ENCODE results near the gene CNNM2.

CNNM2 gene

DNA sequence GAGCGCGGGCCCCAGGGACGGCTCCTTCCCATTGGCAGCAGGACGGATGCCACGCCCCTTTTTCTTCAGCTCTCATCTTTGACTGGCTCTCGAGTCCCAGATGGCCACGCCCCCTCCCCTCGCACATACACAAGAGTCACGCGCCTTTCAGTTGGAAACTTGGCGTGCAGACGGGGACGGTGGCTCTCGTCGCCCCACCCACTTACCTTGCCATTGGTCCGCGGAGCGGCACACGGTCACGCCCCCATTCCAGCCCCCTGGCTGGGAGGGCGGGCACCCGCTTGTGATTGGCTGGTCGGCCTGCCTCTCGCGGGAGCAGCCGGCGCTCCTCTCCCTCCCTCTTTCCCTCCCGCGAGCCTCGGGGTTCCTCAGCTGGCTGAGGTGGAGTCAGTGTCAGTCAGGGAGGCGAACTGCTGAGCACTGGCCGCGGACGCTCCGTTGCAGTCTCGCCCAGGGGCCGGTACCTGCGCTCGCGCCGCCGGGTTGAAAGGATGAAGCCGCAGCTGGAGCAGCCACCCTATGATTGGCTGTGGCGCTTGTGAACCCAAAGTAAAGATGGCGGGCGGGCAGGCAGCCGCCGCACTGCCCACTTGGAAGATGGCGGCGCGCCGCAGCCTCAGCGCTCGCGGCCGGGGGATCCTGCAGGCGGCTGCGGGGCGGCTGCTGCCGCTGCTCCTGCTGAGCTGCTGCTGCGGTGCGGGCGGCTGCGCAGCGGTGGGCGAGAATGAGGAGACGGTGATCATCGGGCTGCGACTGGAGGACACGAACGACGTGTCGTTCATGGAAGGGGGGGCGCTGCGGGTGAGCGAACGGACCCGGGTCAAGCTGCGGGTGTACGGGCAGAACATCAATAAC is at the start of gene CNNM2:
Gene CNNM2 (plus strand): TSS at position 333 of the 855 bp plus-strand sequence. CDS start 187 bp downstream, at position 520.
- Histone ChIP-seq H3K36me3 (ENCODE audit: control insufficient read depth in 5 of 5, insufficient read depth in 5 of 5, low read length in 5 of 5) (no peaks in the 10 kb centered on the region), H3K4me1 (ENCODE audit: control insufficient read depth in 5 of 5, insufficient read depth in 5 of 5, low read length in 5 of 5) (peaks cover 10 to 40% (median 33%) of the 10 kb centered on the region in 5 donors), H3K9me3 (ENCODE audit: control insufficient read depth in 5 of 5, low read length in 5 of 5) (no peaks in the 10 kb centered on the region), H3K27ac (ENCODE audit: low read depth, low read length) (peak within 1 kb of the TSS; percentile 69), H3K27me3 (ENCODE audit: control insufficient read depth in 5 of 5, insufficient read depth in 4 of 5, low read length in 5 of 5) (peaks cover 0 to 3% (median 0%) of the 10 kb centered on the region in 5 donors), H3K4me3 (ENCODE audit: low read depth in 1 of 5, low read length in 5 of 5) (peak within 1 kb of the TSS; percentile 69 to 99 (median 97)), H3K9ac (ENCODE audit: low read length in 5 of 5) (peak within 1 kb of the TSS in 4 of 5 donors; percentile 63 to 75 (median 66))

DNA sequence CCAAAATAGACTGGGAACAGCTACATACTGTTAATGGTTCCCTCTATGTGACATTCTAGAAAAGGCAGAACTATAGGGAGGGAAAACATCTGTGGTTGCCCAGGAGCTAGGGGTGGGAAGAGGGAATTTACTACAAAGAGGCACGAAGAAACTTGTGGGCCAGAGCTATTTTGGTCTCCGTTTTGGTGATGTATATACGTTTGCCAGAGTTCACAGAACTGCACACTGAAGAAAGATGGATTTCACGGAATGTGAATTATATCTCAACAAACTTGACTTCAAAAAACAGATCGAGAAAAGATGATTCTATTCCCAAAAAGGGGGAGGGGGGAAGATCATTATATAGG is 49.2 kb upstream of the CNNM2 start:
- peaks cover 0 to 5% (median 0%) of the 10 kb centered on the region in 5 donors for H3K36me3 ChIP-seq (ENCODE audit: control insufficient read depth in 5 of 5, insufficient read depth in 5 of 5, low read length in 5 of 5)
- no peak overlapping the region for H3K27ac ChIP-seq (ENCODE audit: low read depth, low read length)
- peaks cover 0 to 17% (median 15%) of the 10 kb centered on the region in 5 donors for H3K4me1 ChIP-seq (ENCODE audit: control insufficient read depth in 5 of 5, insufficient read depth in 5 of 5, low read length in 5 of 5)
- H3K9ac ChIP-seq (ENCODE audit: low read length in 5 of 5) = peak overlapping the region in 3 of 5 donors; percentile 51 to 62 (median 56)
- peak overlapping the region; percentile 50 to 82 (median 62) for H3K4me3 ChIP-seq (ENCODE audit: low read depth in 1 of 5, low read length in 5 of 5)
- peaks cover 0 to 14% (median 0%) of the 10 kb centered on the region in 5 donors for H3K27me3 ChIP-seq (ENCODE audit: control insufficient read depth in 5 of 5, insufficient read depth in 4 of 5, low read length in 5 of 5)
- no peaks in the 10 kb centered on the region for H3K9me3 ChIP-seq (ENCODE audit: control insufficient read depth in 5 of 5, low read length in 5 of 5)

DNA sequence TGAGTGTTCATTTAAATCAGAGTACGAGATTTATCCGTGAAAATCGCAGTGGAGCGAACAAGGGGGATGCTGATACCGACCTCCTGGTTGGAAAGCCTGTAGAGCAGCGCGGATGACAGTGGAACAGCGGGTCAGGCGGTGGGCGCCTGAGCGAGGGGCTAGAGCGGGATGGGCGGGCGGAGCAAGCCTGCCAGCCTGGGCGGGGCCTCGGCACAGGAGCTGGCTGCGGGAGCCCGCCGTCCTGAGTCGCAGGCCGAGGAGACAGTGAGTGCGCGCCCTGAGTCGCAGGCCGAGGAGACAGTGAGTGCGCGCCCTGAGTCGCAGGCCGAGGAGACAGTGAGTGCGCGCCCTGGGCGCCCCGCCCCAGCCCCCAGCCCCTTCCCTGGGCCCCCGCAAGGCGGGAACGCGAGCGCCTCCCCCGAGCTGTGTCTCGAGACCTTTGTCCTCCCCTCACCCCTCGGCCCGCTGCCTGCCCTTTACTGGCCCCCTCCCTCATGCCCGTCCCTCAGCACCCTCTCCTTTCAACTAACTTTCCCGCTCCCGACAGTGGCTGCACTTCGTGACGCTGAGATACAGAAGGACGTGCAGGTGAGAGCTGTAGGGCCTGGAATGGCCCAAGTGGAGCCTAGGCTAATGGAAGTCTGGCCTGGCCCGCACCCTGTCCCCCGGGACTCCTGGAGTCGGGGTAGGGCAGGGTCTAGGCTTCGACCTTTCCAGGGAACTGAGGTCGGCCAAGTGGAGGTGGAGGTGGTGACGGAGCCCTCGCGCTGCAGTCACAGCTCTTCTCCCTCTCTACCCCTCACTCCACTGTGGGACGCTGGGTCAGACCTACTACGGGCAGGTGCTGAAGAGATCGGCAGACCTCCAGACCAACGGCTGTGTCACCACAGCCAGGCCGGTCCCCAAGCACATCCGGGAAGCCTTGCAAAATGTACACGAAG is 48.6 kb upstream of the CNNM2 start, which contains the start of gene AS3MT:
Gene AS3MT (plus strand): TSS at position 213 of the 941 bp plus-strand sequence. CDS start 123 bp downstream, at position 336.
- Histone ChIP-seq H3K9me3 (ENCODE audit: control insufficient read depth in 5 of 5, low read length in 5 of 5) (no peaks in the 10 kb centered on the region), H3K36me3 (ENCODE audit: control insufficient read depth in 5 of 5, insufficient read depth in 5 of 5, low read length in 5 of 5) (peaks cover 0 to 4% (median 0%) of the 10 kb centered on the region in 5 donors), H3K9ac (ENCODE audit: low read length in 5 of 5) (peak within 1 kb of the TSS in 4 of 5 donors; percentile 51 to 77 (median 62)), H3K4me3 (ENCODE audit: low read depth in 1 of 5, low read length in 5 of 5) (peak within 1 kb of the TSS; percentile 62 to 82 (median 72)), H3K27me3 (ENCODE audit: control insufficient read depth in 5 of 5, insufficient read depth in 4 of 5, low read length in 5 of 5) (peaks cover 0 to 14% (median 0%) of the 10 kb centered on the region in 5 donors), H3K4me1 (ENCODE audit: control insufficient read depth in 5 of 5, insufficient read depth in 5 of 5, low read length in 5 of 5) (peaks cover 0 to 17% (median 15%) of the 10 kb centered on the region in 5 donors), H3K27ac (ENCODE audit: low read depth, low read length) (no peak within 1 kb of the TSS)

DNA sequence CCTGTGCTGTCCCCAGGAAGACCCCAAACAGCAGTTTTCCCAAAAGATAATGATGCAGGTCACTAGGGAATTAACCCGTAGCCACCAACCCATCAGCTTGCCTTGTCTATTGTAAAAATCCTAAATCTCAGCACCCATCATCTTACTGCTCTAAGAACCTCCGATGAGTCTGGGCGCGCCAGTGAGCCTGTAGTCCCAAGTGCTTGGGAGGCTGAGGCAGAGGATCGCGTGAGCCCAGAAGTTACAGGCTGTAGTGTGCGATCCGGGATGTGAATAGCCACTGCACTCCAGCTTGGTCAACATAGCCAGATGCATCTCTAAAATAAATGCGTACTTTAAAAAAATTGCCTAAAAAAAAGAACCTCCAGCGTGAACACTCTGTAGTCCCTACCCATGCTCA is 47.9 kb upstream of the CNNM2 start:
- Histone ChIP-seq H3K9me3 (ENCODE audit: control insufficient read depth in 5 of 5, low read length in 5 of 5) (no peaks in the 10 kb centered on the region), H3K36me3 (ENCODE audit: control insufficient read depth in 5 of 5, insufficient read depth in 5 of 5, low read length in 5 of 5) (peaks cover 0 to 4% (median 0%) of the 10 kb centered on the region in 5 donors), H3K4me1 (ENCODE audit: control insufficient read depth in 5 of 5, insufficient read depth in 5 of 5, low read length in 5 of 5) (peaks cover 0 to 17% (median 15%) of the 10 kb centered on the region in 5 donors), H3K4me3 (ENCODE audit: low read depth in 1 of 5, low read length in 5 of 5) (peak overlapping the region in 4 of 5 donors; percentile 66 to 82 (median 74)), H3K27ac (ENCODE audit: low read depth, low read length) (no peak overlapping the region), H3K27me3 (ENCODE audit: control insufficient read depth in 5 of 5, insufficient read depth in 4 of 5, low read length in 5 of 5) (peaks cover 0 to 14% (median 0%) of the 10 kb centered on the region in 5 donors), H3K9ac (ENCODE audit: low read length in 5 of 5) (peak overlapping the region in 1 of 5 donors; percentile 77)

DNA sequence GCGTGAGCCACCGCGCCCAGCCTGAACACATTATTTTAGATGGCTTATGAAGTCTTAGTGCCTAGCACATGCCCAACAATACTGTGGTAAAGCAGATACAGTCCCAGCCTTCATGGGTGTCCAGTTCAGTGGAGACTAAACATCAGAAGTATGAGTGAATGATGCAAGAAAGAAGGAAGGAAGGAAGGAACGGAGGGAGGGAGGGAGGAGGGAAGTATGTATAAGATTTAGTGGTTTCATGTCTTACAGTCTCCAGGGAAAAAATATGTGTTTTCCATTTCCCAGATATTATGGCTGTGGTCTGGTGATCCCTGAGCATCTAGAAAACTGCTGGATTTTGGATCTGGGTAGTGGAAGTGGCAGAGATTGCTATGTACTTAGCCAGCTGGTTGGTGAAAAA is 45.9 kb upstream of the CNNM2 start:
- Histone ChIP-seq H3K9me3 (ENCODE audit: control insufficient read depth in 5 of 5, low read length in 5 of 5) (no peaks in the 10 kb centered on the region), H3K9ac (ENCODE audit: low read length in 5 of 5) (no peak overlapping the region), H3K4me3 (ENCODE audit: low read depth in 1 of 5, low read length in 5 of 5) (no peak overlapping the region), H3K27ac (ENCODE audit: low read depth, low read length) (no peak overlapping the region), H3K27me3 (ENCODE audit: control insufficient read depth in 5 of 5, insufficient read depth in 4 of 5, low read length in 5 of 5) (peaks cover 0 to 14% (median 0%) of the 10 kb centered on the region in 5 donors), H3K36me3 (ENCODE audit: control insufficient read depth in 5 of 5, insufficient read depth in 5 of 5, low read length in 5 of 5) (peaks cover 0 to 3% (median 0%) of the 10 kb centered on the region in 5 donors), H3K4me1 (ENCODE audit: control insufficient read depth in 5 of 5, insufficient read depth in 5 of 5, low read length in 5 of 5) (peaks cover 0 to 17% (median 15%) of the 10 kb centered on the region in 5 donors)

DNA sequence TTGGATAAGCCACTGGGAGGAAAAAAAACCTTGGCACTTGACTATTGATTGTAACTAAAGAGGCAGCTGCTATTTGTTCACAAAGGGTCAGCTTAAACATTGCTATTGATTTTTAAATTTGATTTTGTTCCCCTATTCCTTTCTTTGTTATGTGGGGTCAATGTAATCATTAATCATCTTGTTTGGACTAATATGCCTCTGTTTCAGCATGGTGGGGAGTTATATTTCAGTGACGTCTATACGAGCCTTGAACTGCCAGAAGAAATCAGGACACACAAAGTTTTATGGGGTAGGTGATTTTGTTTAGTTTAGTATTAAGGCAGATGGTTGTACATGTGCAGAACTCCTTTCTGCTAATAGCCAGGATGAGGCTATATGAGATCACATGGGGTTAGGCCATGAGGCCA is 41.3 kb upstream of the CNNM2 start:
- H3K9me3 ChIP-seq (ENCODE audit: control insufficient read depth in 5 of 5, low read length in 5 of 5) = no peaks in the 10 kb centered on the region
- peaks cover 0 to 4% (median 0%) of the 10 kb centered on the region in 5 donors for H3K4me1 ChIP-seq (ENCODE audit: control insufficient read depth in 5 of 5, insufficient read depth in 5 of 5, low read length in 5 of 5)
- H3K4me3 ChIP-seq (ENCODE audit: low read depth in 1 of 5, low read length in 5 of 5) = no peak overlapping the region
- no peak overlapping the region for H3K9ac ChIP-seq (ENCODE audit: low read length in 5 of 5)
- H3K27ac ChIP-seq (ENCODE audit: low read depth, low read length) = no peak overlapping the region
- no peaks in the 10 kb centered on the region for H3K27me3 ChIP-seq (ENCODE audit: control insufficient read depth in 5 of 5, insufficient read depth in 4 of 5, low read length in 5 of 5)
- H3K36me3 ChIP-seq (ENCODE audit: control insufficient read depth in 5 of 5, insufficient read depth in 5 of 5, low read length in 5 of 5) = peaks cover 0 to 11% (median 6%) of the 10 kb centered on the region in 5 donors

DNA sequence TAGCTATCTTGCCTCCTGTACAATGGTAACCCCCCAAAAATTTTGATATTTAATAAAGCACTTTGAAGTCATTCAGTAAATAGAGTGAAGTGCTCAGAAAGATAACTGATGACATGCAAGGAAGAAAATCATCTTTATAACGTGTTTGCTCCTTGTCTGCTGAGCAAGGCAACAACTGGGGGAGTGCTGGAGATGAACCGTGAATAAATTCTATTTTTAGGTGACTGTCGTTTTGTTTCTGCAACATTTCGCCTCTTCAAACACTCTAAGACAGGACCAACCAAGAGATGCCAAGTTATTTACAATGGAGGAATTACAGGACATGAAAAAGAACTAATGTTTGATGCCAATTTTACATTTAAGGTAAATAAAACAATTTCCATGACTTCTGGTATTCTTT is 39.5 kb upstream of the CNNM2 start:
- H3K9ac ChIP-seq (ENCODE audit: low read length in 5 of 5) = no peak overlapping the region
- H3K4me3 ChIP-seq (ENCODE audit: low read depth in 1 of 5, low read length in 5 of 5) = no peak overlapping the region
- H3K27ac ChIP-seq (ENCODE audit: low read depth, low read length) = no peak overlapping the region
- H3K36me3 ChIP-seq (ENCODE audit: control insufficient read depth in 5 of 5, insufficient read depth in 5 of 5, low read length in 5 of 5) = peaks cover 0 to 11% (median 6%) of the 10 kb centered on the region in 5 donors
- H3K27me3 ChIP-seq (ENCODE audit: control insufficient read depth in 5 of 5, insufficient read depth in 4 of 5, low read length in 5 of 5) = no peaks in the 10 kb centered on the region
- no peaks in the 10 kb centered on the region for H3K9me3 ChIP-seq (ENCODE audit: control insufficient read depth in 5 of 5, low read length in 5 of 5)
- H3K4me1 ChIP-seq (ENCODE audit: control insufficient read depth in 5 of 5, insufficient read depth in 5 of 5, low read length in 5 of 5) = peaks cover 0 to 4% (median 0%) of the 10 kb centered on the region in 5 donors

DNA sequence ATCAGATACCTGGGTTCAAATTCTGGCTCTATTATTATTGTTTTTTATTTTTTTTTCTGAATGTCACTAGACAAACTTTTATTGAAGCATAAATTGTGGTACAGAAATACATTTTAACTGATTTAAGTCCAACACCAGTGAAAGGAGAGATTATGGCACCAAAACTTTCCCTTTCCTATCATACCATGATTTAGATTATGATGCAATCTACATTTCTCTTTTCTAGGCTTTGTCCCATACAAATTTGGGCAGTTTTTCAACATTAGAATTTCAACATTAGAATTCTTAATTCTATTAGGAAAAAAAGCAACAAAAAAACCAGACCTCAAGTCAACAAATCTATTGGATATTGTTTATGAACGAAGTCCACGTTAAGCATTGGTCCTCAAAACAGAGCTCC is 37.8 kb upstream of the CNNM2 start:
- H3K4me1 ChIP-seq (ENCODE audit: control insufficient read depth in 5 of 5, insufficient read depth in 5 of 5, low read length in 5 of 5) = peaks cover 0 to 4% (median 0%) of the 10 kb centered on the region in 5 donors
- H3K36me3 ChIP-seq (ENCODE audit: control insufficient read depth in 5 of 5, insufficient read depth in 5 of 5, low read length in 5 of 5) = peaks cover 0 to 11% (median 6%) of the 10 kb centered on the region in 5 donors
- H3K27ac ChIP-seq (ENCODE audit: low read depth, low read length) = no peak overlapping the region
- H3K27me3 ChIP-seq (ENCODE audit: control insufficient read depth in 5 of 5, insufficient read depth in 4 of 5, low read length in 5 of 5) = no peaks in the 10 kb centered on the region
- no peaks in the 10 kb centered on the region for H3K9me3 ChIP-seq (ENCODE audit: control insufficient read depth in 5 of 5, low read length in 5 of 5)
- H3K4me3 ChIP-seq (ENCODE audit: low read depth in 1 of 5, low read length in 5 of 5) = no peak overlapping the region
- no peak overlapping the region for H3K9ac ChIP-seq (ENCODE audit: low read length in 5 of 5)

DNA sequence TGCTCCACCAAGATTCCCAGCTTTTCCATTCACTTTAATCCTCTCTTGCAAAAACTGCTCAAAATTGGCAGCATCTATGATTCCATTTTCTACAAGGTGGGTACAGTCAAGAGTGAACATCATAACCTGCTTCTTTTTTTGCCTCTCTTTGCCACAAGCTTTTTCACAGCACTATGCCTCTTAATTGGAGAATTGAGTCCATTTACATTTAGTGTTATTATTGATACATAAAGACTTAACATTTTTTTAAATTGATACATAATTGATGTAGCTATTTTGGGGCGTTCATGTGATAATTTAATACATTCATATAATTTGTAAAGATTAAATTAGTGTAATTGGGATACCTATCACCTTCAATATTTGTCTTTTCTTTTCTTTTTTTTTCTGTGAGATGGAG is 30.0 kb upstream of the CNNM2 start:
- H3K27me3 ChIP-seq (ENCODE audit: control insufficient read depth in 5 of 5, insufficient read depth in 4 of 5, low read length in 5 of 5) = no peaks in the 10 kb centered on the region
- no peak overlapping the region for H3K9ac ChIP-seq (ENCODE audit: low read length in 5 of 5)
- no peaks in the 10 kb centered on the region for H3K9me3 ChIP-seq (ENCODE audit: control insufficient read depth in 5 of 5, low read length in 5 of 5)
- no peak overlapping the region for H3K4me3 ChIP-seq (ENCODE audit: low read depth in 1 of 5, low read length in 5 of 5)
- H3K4me1 ChIP-seq (ENCODE audit: control insufficient read depth in 5 of 5, insufficient read depth in 5 of 5, low read length in 5 of 5) = no peaks in the 10 kb centered on the region
- H3K27ac ChIP-seq (ENCODE audit: low read depth, low read length) = no peak overlapping the region
- peaks cover 0 to 5% (median 3%) of the 10 kb centered on the region in 5 donors for H3K36me3 ChIP-seq (ENCODE audit: control insufficient read depth in 5 of 5, insufficient read depth in 5 of 5, low read length in 5 of 5)

All from subcutaneous abdominal adipose tissue (tissue), 5 donors.